HK-2 (cell line): ENCODE measurements around the gene NUP62.

ENCODE experiments used
- DNase-seq: peaks from one replicate; pipeline ENCODE4 v3.0.0-alpha.2; 2018; ENCODE audit not compliant: unreplicated experiment

Gene NUP62

DNA sequence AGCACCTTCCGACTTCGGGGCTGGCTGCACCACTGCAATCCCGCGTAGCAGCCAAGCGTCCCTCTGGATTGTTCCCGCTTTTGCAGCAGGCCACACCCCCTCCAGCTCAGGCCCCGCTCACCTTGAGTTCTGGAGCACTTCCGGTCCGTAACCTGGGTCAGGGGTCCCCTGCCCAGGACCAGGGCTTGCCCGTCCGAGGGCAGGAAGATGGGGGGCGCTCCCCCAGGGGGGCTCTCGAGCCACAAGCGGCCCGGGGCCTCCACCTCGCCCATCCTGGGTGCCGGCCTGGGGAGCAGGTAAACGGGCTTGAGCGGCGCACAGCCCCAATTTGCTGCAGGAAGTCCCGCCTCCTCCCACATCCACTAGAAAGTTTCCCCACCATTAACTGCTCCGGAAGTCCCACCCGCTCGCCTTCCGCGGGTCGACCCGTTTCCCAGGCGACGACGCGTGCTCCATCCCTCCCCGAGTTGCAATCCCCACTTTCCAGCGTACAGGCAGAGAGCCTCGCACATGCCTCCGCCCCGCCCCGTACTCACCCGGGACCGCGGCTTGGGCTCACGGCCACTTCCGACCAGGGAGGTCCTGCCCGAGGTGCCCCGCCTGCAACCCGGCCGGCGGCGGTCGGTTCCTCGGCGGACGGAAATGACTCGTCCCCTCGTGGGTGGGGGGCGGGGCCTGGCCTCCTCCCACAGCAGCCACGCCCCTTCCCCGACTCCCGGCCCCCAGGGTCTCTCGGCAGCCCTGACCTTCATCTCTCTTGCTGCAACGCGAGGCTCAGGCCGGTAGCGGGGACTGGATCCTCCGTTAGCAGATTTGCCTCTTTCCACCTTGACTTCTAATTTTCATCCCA lies 62.1 kb downstream of the NUP62 start, which contains the start of gene PNKP:
TSS of gene PNKP (minus strand) at position 644 of the 850 bp plus-strand sequence. CDS start at position 272, 372 bp downstream.
- DNase-seq, result peak; percentile 94

- DNase-seq, result no peak
Measured at GRCh38 chr19:49864890-49865289, 64.4 kb downstream of the NUP62 start.

DNA sequence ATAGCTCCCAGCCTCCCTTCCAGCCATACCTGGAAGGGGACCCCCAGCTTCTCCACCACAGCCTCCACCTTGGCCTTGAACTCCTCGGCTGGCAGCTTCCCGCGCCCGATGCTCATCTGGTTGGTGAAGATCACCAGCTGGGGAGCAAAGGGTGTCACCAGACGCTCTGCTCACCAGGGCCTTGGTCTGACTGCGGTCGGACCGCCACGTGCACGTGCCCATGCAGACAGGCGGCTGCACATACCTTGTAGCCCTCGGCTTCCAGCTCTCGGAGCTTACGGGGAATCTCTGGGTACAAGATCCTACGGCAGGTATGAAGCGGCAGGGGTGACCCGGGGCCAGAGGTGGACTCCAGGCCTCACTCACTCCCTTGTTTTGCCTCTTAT lies 65.4 kb downstream of the NUP62 start:
- DNase-seq, result no peak

DNA sequence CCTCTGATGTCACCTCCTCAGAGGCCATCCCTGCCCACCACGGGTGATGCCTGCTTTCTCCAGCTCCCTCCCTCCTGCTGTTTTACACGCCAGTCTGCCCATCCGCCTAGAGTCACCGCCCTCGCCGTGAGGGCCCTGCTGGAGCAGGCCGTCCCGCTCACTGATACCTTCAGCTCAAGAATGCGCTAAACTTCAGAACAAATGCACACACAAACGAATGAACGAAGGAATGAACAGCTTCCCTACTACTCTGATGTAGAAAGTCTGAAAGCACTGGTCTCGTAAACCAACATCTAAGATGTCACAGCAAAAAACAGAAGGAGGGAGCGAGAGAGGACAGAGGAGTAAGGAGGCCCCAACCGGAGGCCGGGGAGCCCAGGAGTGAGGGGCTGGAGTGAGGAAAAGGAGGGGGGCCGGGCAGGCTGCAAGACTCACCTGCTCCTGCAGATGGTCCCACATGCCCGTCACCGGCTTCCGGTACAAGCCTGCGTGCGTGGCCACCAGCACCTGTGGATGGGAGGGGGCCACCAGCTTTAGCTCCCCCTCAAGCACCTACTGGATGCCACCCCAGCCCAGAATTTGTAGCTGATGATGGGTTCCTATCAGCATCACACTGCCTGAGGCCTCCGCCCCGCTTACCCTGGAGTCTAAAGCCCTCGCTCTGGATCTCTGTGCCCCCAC lies 65.9 kb downstream of the NUP62 start:
- DNase-seq, result no peak

GRCh38 chr19:49862391-49863253 lies 66.7 kb downstream of the NUP62 start:
- no peak for DNase-seq

DNA sequence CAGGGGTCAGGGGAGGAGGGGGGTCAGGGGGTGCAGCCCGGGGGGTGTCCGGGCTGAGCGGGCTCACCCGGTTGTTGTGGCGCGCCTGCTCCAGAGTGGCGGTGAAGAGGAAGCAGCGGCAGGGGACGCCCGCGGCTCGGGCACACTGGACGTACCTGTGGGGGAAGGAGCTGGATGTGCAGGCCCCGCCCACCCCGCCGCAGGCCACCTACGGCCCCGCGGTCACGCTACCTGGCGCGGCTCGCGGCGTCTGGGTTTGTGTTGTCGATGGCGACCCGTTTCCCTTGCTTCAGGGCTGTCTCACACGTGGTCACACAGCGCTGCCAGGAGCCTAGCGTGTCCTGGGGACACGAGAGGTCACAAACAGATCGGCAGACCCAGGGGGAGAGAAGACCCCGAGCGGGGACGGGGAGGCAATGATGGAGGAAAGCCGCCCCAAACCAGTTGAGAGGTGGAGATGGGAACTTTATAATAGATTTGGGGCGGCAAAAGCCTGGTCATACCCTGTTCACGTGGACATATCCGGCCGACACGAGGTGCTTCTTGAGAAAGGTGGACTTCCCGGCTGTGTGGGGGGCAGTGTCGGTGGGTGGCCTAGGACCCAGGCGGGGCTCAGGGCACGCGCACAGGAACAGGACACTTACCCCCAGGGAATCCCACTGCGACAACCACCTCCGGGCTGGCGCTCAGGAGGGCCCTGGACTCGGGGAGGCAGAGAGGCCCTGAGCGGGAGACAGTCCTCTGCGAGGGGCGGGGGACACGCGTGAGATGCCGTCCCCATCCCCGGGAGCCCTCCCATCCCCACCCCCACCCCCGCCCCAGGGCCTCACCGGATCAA lies 67.5 kb downstream of the NUP62 start:
- no peak for DNase-seq

DNA sequence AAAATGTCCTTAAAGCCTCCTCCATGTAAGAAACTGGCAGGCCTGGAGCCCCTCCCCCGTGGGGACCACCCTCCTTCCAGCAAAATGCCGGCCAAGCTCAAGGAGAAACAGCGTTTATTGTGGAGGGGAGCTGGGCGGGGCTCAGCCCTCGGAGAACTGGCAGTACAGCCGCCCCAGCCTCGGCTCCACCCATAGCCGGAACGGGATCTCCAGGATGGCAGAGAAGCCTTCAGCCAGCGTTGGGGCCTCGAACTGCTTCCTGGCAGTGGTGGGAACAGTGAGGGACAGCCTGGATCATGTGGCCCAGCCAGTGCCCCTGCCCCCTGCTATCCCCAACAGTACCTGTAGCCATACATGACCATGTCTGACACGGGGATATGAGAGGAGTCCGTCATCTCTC lies 68.2 kb downstream of the NUP62 start:
- no peak for DNase-seq

DNA sequence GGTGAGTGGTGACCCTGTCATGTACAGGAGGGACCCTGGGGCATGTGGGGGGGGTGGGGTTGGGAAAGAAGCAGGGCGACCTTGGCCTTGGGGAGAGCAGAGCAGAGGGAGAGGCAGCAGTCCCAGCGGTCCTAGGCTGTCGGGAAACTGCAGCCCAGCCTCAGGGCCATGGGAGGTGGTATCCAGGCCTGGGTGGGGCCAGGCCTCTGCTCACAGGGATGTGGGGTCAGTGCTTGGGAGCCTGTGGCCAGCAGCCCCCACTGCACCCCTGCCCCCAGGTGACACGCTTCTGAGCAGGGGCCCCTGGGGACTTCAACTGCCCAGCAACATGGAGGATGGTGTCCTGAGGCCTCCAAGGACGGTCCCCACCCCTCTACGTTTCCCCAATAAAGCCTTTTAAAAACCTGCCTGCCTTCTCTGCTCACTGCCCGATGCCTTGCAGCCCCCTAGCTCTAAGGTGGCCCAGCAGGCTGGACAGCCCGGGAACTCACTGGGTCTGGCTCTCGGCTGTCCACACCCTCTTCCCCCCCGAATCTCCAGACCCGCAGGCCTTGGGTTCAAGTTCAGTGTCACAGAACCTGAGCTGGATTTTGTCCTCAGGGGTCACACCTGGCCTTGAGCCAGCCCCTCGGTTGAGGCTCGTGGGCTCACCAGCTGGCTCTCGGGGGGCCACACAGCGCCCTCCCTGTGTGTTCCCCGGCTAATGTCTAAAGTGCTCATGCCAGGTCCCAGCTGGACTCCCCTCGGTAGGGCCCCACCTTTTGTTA lies 68.8 kb downstream of the NUP62 start:
- no peak for DNase-seq

DNA sequence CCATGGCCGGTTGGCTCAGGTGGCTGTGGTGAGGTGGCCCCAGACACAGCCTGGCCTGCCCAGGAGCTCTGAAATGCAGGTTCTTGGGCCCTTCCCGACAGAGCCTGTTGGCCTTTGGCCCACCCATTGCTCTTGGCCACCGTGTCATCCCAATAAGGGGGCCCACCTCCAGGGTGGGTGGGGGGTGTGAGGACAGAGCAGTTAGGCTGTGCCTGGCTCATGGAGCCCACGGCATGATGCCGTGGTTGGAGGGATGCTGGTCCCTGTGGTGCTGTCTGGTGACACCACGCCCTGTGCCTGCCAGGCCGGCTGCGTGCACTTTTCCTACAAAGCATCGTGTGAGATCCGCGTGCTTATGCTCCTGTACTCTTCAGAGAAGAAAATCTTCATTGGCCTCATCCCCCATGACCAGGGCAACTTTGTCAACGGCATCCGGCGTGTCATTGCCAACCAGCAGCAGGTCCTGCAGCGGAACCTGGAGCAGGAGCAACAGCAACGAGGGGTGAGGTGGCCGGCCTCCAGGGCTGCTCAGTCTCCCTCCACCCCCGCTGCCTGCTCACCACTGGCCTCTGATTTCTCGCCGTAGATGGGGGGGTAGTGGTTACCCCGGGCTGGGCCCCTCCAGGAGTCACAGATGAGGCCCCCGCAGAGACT lies 69.5 kb downstream of the NUP62 start:
- DNase-seq, result no peak

- peak; percentile 48 for DNase-seq
Measured at GRCh38 chr19:49858088-49858985, 71.0 kb downstream of the NUP62 start.

DNA sequence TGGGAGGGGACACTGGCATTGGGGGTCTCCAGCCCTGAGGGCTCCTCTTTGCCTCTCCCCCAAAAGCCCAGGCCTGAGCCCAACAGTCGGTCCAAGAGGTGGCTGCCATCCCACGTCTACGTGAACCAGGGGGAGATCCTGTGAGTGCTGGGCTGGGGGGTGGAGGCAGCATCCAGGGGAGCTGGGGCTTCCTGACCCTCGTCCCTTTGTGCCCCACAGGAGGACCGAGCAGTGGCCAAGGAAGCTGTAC lies 71.5 kb downstream of the NUP62 start:
- no peak for DNase-seq

- peak; percentile 30 for DNase-seq
Measured at GRCh38 chr19:49857061-49857837, 72.1 kb downstream of the NUP62 start.
